Cardiac fibroblast (primary cell): ENCODE measurements around the gene ADAM21.
"Not testable (repeated sequence)": the region's sequence is repeated elsewhere in the genome, so short reads cannot be mapped to it uniquely, and the experiment has no call there.

Source experiments
- DNase-seq, 2 donors: peaks; one replicate each; pipeline versions ENCODE4 v3.0.0 to v3.0.0-alpha.2; 2010; ENCODE audit warnings: low read depth in 2 of 2
- H3K4me3 ChIP-seq, 2 donors: replicated peaks in 1 of 2; 1 replicate in 1 of 2; 2 replicates in 1 of 2; pipeline ENCODE4 v1.5.1; 2011; ENCODE audit warnings: low read depth in 2 of 2, low read length in 2 of 2, mild to moderate bottlenecking in 2 of 2, moderate library complexity in 1 of 2
- CTCF ChIP-seq: IDR thresholded peaks from one replicate; pipeline ENCODE4 v1.5.1; 2011; ENCODE audit warnings: low read depth, mild to moderate bottlenecking, low read length, inconsistent platforms

Gene ADAM21

GRCh38 chr14:70451874-70452273 is at the start of gene ADAM21:
Gene ADAM21 (plus strand): TSS chr14:70452174. CDS start chr14:70457500, 5,326 bp downstream.
- no peak for DNase-seq
- TF ChIP-seq CTCF, result no peak

GRCh38 chr14:70403335-70403734 is 48.6 kb upstream of the ADAM21 start:
- not testable (repeated sequence) for H3K4me3 ChIP-seq
- DNase-seq, result peak; percentile 46 to 74

More at GRCh38 chr14:70451874-70452273, at the start of gene ADAM21:
- no peak within 1 kb of the TSS for H3K4me3 ChIP-seq

DNA sequence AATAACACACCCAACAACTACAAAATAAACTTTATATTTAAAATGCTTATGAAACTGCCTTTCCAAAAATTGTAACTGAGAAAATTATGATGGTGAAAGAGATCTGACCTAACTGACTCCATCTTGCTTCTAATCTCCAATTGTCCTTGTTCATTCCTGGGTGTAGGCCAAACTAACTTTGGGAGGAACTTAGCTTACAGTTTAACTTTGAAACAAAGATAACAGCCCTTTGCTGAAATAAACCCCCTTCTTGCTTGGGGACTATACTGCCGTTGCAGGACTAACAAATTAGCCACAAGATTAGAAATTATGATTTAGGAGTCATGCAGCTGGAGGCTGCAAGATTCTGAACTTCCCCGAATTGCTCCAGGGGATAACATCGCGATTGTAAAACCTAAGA is 45.8 kb upstream of the ADAM21 start:
- not testable (repeated sequence) for DNase-seq, H3K4me3 ChIP-seq

DNA sequence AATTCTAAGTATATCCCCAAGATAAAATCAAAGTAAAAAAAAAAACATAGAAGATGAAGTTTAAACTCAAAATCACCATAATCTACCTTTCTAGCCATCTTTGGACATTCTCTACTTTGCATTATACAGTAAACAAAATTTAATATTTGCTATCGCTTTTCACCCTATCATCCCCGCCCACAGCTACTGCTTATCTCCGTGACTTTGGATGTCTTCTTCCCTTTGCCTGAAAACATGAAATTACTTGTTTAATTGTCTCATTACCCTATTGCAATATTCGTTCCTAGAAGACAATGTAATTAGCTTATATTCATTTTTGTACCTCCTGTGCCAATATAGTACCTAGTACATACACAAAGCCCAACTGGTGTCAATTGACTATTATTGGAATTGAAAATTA is 44.4 kb upstream of the ADAM21 start:
- H3K4me3 ChIP-seq, result no peak overlapping the region
- TF ChIP-seq CTCF, result no peak
- DNase-seq, result no peak

DNA sequence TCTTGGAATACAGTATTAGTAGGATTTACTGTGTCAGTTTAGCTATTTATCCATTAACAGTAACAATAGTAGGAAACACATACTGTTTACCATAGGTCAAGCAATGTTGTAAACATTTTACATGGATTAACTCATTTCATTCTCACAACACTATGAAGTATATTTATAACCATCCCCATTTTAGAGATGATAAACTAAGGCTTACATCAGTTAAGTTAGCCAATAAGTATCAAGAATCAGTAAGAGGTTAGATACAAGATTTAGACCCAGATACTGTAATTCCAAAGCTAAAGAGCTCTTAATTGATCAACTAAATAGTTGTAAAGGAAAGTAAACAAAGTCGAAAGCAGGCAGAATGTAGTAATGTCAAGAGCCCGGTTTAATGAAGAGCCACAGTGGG is 36.2 kb upstream of the ADAM21 start:
- TF ChIP-seq CTCF, result no peak
- peak in 1 of 2 donors; percentile 2 for DNase-seq
- peak overlapping the region in 1 of 2 donors; percentile 92 for H3K4me3 ChIP-seq

- TF ChIP-seq CTCF, result no peak
- peak; percentile 19 to 22 for DNase-seq
- H3K4me3 ChIP-seq, result peak overlapping the region; percentile 77 to 92
Observed at GRCh38 chr14:70416338-70416724, 35.6 kb upstream of the ADAM21 start.

DNA sequence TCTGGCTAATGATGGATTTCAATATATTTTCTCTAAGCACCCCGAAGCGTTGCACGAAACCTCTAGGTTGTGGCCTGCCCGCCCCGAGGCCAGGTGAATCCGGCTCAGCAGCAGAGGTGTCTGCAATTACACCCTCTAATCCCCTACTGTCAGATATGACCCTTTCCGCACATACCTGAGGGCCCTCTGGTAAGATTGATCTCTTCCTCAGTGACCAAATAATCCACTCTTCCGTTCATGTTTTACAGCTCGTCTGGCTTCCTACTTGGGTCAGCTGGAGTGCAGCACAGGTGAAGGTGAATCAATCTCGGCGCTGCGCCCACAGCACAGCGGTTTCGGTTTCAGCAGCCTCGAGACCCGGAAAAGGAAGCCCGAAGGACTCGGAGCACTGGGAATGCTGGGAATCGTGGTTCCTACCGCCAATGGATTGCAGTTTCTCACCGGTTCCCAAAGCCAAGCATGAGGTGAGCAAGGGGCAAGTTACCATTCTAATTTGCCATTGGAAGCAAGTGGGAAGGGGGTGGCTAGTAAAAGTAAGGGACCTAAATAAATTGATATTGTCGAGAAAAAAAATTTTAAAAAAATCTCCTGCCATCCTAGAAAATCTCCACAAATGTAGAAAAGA is 35.1 kb upstream of the ADAM21 start, which contains the start of gene SYNJ2BP:
Gene SYNJ2BP, minus strand, starts transcription at position 366 of the 625 bp plus-strand sequence. Its CDS starts 127 bp downstream, at position 239.
- peak within 1 kb of the TSS; percentile 77 to 92 for H3K4me3 ChIP-seq

GRCh38 chr14:70419270-70419931 is 32.6 kb upstream of the ADAM21 start:
- DNase-seq, H3K4me3 ChIP-seq: not testable (repeated sequence)

More for the DNA sequence above, 35.1 kb upstream of the ADAM21 start, which contains the start of gene SYNJ2BP:
- peak; percentile 70 to 74 for DNase-seq
- no peak for TF ChIP-seq CTCF
